Tibial nerve (tissue), 4 donors: ENCODE results near the gene LLGL2.

Source experiments
- EP300 ChIP-seq, 2 donors: sonication (generic); formaldehyde crosslinking; IDR thresholded peaks; one replicate each; pipeline ENCODE4 v1.6.1; 2017; ENCODE audit warnings: antibody characterized with exemption in 2 of 2, mild to moderate bottlenecking in 1 of 2
- POLR2A ChIP-seq, 2 donors: fragments of 450-650 bp; IDR thresholded peaks; one replicate each; pipeline ENCODE4 v1.6.1; 2017; ENCODE audit warnings: antibody characterized with exemption in 2 of 2, mild to moderate bottlenecking in 2 of 2, moderate library complexity in 2 of 2
- TF ChIP-seq, protein P1 (sequence below), 5 experiments: fragments of 200-600 bp in 3 of 5; fragments of 450-650 bp in 2 of 5; sonication (generic) in 3 of 5; IDR thresholded peaks; one replicate each; pipeline ENCODE4 v1.5.1; 2016 to 2019; ENCODE audit warnings: antibody characterized with exemption in 5 of 5, mild to moderate bottlenecking in 3 of 5, moderate library complexity in 2 of 5

DNA sequence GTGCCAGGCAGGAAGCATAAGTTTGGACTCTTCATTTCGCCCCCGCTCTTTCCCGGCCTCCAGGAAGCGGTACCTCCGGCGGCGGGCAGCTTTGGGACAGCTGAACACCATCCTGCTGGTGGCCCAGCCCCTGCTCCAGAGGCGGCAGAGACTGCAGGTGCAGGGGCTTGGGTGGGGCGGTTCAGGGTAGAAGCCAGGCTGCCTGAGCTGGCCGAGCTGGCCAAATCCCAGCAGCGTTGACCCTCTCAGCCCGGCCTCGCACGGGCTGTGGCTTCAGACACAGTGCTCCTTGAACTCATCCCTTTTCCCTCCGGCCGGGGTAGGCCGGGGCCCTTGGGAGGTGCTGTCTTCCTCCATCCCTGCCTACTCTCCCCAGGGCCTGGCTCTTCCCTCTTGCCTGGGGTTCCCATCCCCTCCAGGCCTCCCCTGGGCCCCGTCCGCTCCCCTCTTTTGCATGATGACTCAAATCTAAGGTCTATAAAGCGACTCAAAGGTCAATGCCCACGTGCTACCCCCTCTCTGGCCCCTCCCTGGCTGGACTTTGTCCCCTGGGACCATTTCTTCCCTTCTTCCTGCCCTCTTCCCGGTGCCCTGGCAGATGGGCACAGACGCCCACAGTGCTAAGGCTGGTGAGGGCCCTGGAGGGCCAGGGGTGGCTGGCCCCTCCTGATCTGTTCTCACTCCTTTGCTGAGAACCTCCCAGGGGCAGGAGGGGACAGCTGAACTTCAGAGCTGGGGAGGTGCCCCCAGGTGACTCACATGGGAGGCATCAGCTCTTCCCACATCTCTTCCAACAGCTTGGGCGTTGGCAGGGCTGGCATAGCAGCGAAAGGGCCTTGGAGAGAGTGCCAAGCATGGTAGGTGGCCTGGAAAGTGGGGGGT lies 84.8 kb downstream of the LLGL2 start:
- TF ChIP-seq, protein P1, sequence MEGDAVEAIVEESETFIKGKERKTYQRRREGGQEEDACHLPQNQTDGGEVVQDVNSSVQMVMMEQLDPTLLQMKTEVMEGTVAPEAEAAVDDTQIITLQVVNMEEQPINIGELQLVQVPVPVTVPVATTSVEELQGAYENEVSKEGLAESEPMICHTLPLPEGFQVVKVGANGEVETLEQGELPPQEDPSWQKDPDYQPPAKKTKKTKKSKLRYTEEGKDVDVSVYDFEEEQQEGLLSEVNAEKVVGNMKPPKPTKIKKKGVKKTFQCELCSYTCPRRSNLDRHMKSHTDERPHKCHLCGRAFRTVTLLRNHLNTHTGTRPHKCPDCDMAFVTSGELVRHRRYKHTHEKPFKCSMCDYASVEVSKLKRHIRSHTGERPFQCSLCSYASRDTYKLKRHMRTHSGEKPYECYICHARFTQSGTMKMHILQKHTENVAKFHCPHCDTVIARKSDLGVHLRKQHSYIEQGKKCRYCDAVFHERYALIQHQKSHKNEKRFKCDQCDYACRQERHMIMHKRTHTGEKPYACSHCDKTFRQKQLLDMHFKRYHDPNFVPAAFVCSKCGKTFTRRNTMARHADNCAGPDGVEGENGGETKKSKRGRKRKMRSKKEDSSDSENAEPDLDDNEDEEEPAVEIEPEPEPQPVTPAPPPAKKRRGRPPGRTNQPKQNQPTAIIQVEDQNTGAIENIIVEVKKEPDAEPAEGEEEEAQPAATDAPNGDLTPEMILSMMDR (IDR thresholded peaks at IDR 0.05), result no peak
- no peak for TF ChIP-seq EP300 (IDR thresholded peaks at IDR 0.05)
- TF ChIP-seq POLR2A (IDR thresholded peaks at IDR 0.05), result no peak
